HG03565 (cell line): Measurements from ENCODE around the gene OR4Q2.
"Not testable (repeated sequence)": the region's sequence is repeated elsewhere in the genome, so short reads cannot be mapped to it uniquely, and the experiment has no call there.

Experiments used
- ATAC-seq: cut with Tn5 transposase; IDR thresholded peaks from one replicate; pipeline ENCODE4 v1.9.1; 2021; ENCODE audit warnings: mild to moderate bottlenecking, moderate library complexity; ENCODE audit not compliant: unreplicated experiment

Gene OR4Q2

DNA sequence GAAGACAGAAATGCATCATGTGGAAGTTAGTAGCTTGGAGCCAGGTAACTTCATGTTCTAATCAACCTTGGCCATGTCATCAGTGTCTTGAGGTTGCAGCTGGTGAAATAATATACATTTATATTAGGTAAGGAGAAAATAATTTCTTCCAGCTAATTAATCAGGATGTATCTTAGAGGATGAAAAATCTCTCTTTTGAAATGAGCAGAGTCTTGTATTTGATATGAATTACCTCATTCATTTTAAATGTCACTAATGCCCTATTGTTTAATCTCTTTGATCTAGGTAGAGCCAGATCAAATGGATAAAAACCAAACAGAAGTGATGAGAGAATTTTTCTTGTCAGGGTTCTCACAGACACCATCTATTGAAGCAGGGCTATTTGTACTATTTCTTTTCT is at the start of gene OR4Q2:
Gene OR4Q2, plus strand, starts transcription at position 301 of the 400 bp plus-strand sequence.
- ATAC-seq, result no peak

DNA sequence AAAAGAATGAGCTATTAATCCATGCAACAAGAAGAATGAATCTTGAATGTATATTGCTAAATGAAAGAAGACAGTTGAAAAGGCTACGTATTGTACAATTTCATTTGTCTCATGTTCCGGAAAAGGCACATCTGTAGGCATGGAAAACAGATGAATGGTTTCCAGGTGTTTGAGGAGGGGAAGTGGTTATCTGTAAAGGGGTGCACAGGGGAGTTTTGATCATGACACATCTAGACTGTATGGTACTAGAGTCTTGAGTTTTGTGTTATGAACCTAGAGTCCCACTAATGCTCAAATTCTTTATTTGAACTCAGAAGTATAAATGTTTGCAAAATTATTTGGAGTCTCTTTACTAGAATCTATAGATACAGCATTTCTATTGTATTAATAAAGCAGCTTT is 32.2 kb upstream of the OR4Q2 start:
- ATAC-seq, result not testable (repeated sequence)

DNA sequence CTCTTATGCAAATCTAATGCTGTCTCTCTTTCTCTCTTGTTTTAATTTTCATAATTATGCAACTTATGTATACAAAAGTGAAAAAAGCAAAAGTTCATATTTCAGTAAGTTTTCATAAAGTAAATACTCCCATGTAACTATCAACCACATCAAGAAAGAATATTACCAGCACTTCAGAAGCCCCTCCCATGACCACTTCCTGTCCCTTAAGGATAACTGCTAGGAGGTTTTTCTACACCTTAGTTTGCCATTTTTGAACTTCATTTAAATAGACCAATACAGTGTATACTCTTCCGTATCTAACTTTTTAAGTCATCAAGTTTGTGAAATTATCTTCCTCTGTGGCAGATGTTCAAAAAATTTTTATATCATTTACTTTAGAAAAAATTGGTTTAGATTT is 27.1 kb upstream of the OR4Q2 start:
- ATAC-seq, result no peak

DNA sequence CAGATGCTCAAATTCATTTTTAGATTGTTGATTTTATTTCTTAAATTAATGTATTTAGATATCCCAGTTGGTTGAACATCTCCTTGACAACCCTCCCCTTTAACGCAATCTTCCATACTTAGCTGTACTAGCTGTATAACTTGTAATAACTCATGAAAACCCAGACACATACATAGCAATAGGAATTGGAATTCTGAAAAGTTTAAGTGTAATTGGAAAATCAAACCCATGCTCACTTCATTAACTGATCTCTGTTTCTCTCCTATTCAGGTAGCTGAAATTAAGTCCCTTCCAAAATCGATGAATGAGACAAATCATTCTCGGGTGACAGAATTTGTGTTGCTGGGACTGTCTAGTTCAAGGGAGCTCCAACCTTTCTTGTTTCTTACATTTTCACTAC is 26.7 kb upstream of the OR4Q2 start, which contains the start of gene OR4K15:
Gene OR4K15, plus strand, starts transcription at position 301 of the 400 bp plus-strand sequence. Its CDS starts 0 bp downstream, at position 301.
- no peak for ATAC-seq

DNA sequence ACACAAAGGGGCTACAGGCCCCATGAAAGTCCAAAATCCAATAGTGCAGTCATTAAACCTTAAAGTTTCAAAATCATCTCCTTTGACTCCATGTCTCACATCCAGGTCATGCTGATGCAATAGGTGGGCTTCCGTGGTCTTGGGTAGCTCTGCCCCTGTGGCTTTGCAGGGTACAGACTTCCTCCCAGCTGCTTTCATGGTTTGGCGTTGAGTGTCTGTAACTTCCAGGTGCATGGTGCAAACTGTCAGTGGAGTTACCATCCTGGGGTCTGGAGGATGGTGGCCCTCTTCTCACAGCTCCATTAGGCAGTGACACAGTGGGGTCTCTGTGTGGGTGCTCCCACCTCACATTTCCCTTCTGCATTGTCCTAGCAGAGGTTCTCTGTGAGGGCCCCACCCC is 8.5 kb upstream of the OR4Q2 start:
- no peak for ATAC-seq

DNA sequence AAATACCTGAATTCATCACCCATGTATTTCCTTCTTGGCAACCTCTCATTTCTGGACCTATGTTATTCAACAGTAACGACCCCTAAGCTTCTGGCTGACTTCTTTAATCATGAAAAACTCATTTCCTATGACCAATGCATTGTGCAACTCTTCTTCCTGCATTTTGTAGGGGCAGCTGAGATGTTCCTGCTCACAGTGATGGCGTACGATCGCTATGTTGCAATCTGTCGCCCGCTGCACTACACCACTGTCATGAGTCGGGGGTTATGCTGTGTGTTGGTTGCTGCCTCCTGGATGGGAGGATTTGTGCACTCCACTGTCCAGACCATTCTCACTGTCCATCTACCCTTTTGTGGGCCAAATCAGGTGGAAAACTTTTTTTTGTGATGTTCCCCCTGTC is 356 bp downstream of the OR4Q2 start:
- ATAC-seq, result no peak

DNA sequence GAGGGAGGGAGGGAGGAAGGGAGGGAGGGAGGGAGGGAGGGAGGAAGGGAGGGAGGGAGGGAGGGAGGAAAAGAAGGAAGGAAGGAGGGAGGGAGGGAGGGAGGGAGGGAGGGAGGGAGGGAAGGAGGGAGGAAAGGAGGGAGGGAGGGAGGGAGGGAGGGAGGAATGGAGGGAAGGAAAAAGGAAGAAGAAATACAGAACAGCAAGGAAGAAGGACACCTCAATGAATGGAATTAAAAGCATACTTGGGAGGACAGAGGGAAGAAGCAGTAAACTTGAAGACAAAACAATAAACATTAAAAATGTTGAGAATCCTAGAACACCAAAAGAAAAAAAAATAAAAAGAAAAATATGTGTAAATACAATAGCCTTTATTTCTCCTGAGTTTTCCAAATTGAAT is 6.2 kb downstream of the OR4Q2 start:
- ATAC-seq, result no peak

DNA sequence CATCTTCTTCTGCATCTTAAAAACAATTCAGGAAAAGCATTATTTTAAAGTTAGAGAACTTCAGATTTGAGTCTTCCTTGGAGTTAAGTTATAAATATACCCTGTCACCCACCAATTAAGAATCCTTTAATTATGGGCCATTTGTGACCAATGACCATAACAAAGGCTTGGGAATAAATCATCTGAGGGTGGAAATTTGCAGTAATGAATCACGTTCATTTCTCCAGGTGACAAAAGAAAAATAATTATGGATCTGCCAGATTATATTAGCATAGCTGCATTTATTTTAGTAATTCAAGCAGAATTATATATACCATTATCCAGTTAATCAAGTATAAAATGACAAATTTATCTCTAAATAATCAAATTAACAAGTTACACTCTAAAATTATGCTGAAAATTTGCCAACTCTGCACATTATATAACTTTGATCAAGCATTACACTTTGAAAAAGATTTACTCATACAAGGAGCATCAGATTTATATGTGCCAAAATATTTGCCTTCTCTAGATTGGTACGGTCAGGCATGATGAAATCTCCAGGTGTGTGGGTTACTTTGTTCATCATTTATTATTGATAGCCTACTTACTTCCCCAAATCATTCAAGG is 17.4 kb downstream of the OR4Q2 start, which contains the start of gene OR4K14:
Gene OR4K14, minus strand, starts transcription at position 51 of the 609 bp plus-strand sequence. CDS start 4,114 bp downstream, outside the sequence.
- no peak for ATAC-seq

DNA sequence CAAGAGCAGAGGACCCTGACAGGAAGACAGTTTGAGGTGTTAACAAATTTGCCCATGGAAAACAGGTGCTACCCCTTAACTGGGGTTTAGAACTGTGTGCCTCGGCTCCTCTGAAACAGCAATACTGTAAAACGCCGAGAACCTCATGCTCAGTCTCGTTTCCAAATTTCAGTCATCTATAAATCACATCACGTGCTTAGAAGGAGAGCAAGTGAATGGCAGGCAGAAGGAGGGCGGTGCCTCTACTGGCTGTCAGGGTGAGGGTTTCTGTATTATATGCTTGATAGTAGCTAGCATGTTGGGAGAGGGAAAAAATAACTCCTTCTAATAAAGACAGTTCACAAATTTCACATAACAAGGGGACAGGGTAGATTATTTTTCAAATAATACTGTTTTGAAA is 29.1 kb downstream of the OR4Q2 start:
- ATAC-seq, result no peak

DNA sequence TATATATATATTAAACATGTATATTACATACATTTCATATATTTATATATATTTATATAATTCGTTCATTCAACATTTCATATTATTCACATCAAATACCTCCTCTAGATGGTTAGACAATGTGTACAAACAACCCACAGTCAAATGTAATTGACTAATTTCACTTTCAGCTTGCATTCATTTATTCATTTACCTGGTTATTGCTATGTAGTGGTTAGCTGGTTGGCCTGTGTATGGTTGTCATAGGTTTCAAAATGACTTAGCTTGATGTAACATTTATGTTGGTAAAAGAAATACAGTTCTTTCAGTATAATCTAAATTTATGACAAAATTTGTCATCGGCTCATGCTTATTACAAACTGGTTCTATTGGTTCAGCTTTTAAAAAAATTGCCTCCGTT is 33.5 kb downstream of the OR4Q2 start:
- no peak for ATAC-seq

DNA sequence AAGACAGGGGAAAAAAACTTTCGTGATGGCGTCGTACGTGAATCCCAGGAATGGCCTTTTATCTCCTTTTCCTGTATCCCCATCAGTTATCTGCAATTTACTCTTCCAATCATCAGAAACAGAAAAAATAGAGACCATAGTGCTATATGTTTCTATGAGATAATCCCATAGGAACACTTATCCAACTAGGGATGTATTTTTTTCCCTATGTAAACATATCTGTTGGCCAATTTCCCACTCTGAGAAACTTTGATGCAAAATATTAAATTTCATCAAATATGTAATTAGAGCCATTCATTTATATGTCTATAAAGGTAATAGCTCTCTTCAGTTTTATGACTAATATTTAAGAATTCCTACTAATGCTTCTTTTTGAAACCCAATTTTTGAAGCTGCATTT is 34.0 kb downstream of the OR4Q2 start, which contains the start of gene OR4K13:
Gene OR4K13, minus strand, starts transcription at position 101 of the 400 bp plus-strand sequence. CDS start 1,280 bp downstream, outside the sequence.
- no peak for ATAC-seq

DNA sequence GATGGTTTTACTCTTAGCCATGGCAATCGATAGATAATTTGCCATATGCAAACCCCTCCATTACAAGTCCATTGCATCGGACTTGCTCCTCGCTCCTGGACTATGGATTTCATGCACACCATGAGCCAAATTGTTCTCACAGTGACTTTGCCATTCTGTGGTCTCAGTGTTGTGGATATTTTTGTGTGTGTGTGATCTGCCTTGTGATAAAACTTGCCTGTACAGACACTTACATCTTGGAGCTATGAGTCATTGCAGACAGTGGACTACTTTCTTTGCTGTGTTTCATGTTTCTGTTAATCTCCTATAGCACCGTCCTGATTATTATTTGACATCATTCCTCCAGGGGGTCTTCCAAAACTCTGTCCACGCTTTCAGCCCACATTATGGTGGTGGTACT is 42.3 kb downstream of the OR4Q2 start:
- ATAC-seq, result no peak

DNA sequence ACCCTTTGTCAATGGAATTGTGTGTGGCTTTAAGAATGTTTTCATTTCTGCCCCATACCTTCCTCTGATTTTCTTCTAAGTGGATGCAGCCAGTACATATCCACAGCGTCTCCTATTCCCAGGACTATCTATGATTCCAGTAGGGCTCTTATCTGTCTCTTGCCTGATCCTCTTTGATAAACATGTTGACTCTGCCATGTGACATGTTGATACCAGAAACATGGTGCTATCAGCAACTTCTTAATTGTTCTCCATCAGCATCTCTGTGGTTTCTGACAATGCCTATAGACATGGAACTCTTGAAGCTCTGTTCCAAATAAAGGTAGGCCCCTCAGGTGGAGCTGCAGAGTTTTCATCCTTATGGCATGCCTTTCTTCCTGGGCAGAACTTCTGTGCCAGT is 46.2 kb downstream of the OR4Q2 start:
- ATAC-seq, result no peak
